DOHH2 (cell line): ENCODE data around the gene FGFR1OP2.

Experiments used
- CTCF ChIP-seq: fragments of 200-600 bp; sonication (generic); IDR thresholded peaks from one replicate; pipeline ENCODE4 v1.5.1; 2014; ENCODE audit warnings: antibody characterized with exemption, mild to moderate bottlenecking, low read depth, low read length; ENCODE audit not compliant: poor library complexity, severe bottlenecking
- EZH2phosphoT487 ChIP-seq: fragments of 200-600 bp; sonication (generic); IDR thresholded peaks from 2 replicates; pipeline ENCODE4 v1.6.1; 2017; ENCODE audit warnings: borderline replicate concordance, mild to moderate bottlenecking, antibody characterized with exemption, low read length, moderate library complexity, mixed read lengths

- TF ChIP-seq CTCF: no peak
- no peak for TF ChIP-seq EZH2phosphoT487
These were observed 55.8 kb downstream of the FGFR1OP2 start for GRCh38 chr12:26994109-26994508.
